ENCODE data around the gene FMO2. TPM values are rescaled to one million over a fixed set of nuclear protein-coding genes. Genes with fewer than 3 reads are reported as not detected.
A peak's percentile ranks its signal among the peaks of the same experiment; 100 is the strongest.
"Not testable (repeated sequence)": the region's sequence is repeated elsewhere in the genome, so short reads cannot be mapped to it uniquely, and the experiment has no call there.

FMO2 gene
- total RNA-seq, 1 donor from 2014 or later = 0.24 TPM

DNA sequence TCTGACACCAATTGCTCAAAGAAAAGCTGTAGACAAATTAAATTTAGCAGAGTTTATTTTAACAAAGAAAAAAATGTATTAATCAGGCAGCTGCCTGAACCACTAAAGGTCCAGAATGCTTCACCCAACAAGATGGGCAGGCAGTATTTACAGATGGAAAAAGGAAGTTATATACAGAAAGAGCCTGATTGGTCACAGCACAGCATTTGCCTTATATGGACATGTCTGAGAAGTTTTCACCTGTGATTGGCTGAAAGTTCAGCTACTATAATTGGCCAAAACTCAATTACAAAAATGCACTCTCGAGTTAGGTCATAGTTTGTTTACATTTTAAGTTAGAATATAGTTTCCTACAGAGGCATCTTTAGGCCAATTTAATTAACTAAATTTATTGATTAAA is 48.1 kb downstream of the FMO2 start:
- H3K36me3 Mint-ChIP-seq (ENCODE audit: unreplicated experiment) = no peaks in the 10 kb centered on the region
- no peak for DNase-seq (ENCODE audit: extremely low spot score, unreplicated experiment)
- TF ChIP-seq CTCF (IDR thresholded peaks at IDR 0.05) = no peak
- H3K9me3 Mint-ChIP-seq (ENCODE audit: unreplicated experiment) = peaks cover 7% of the 10 kb centered on the region
- H3K4me1 Mint-ChIP-seq (ENCODE audit: unreplicated experiment) = peaks cover 5% of the 10 kb centered on the region
- no peak overlapping the region for H3K27ac Mint-ChIP-seq (ENCODE audit: unreplicated experiment)
- peaks cover 5% of the 10 kb centered on the region for H3K27me3 Mint-ChIP-seq (ENCODE audit: unreplicated experiment)
- H3K4me3 Mint-ChIP-seq (ENCODE audit: unreplicated experiment) = no peak overlapping the region

DNA sequence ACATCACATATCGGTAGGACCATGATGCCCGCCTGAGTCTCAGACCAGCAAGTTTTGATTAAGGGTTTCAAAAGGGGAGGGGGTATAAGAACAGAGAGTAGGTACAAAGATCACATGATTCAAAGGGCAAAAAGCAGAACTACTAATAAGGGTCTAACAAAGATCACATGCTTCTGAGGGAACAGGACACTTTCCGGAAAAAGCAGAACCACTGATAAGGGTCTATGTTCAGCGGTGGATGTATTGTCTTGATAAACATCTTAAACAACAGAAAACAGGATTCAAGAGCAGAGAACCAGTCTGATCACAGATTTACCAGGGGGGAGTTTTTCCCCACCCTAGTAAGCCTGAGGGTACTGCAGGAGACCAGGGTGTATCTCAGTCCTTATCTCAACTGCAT is 51.1 kb downstream of the FMO2 start:
- H3K36me3 Mint-ChIP-seq (ENCODE audit: unreplicated experiment); H3K27ac Mint-ChIP-seq (ENCODE audit: unreplicated experiment); H3K4me3 Mint-ChIP-seq (ENCODE audit: unreplicated experiment); DNase-seq (ENCODE audit: extremely low spot score, unreplicated experiment); H3K4me1 Mint-ChIP-seq (ENCODE audit: unreplicated experiment): not testable (repeated sequence)
- Mint-ChIP-seq H3K9me3 (ENCODE audit: unreplicated experiment) (peaks cover 32% of the 10 kb centered on the region), H3K27me3 (ENCODE audit: unreplicated experiment) (peaks cover 18% of the 10 kb centered on the region)

DNA sequence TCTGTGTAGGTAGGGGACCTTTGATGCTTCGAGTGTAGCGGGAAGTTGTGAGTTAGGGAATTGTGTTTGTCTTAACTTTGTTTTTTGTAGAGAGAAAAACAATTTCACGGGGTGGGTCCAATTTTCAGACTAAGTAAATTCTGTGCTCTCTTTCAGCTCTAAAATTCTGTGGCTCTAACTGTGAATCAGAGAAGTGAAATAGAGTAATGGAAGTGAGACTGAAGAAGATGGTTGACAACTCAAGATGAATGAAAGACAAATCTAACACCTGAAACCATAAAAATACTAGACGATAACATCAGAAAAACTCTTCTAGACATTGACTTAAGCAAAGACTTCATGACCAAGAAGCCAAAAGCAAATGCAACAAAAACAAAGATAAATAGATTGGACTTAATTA is 58.8 kb downstream of the FMO2 start:
- H3K4me3 Mint-ChIP-seq (ENCODE audit: unreplicated experiment) = no peak overlapping the region
- peaks cover 22% of the 10 kb centered on the region for H3K9me3 Mint-ChIP-seq (ENCODE audit: unreplicated experiment)
- H3K27me3 Mint-ChIP-seq (ENCODE audit: unreplicated experiment) = peaks cover 53% of the 10 kb centered on the region
- H3K4me1 Mint-ChIP-seq (ENCODE audit: unreplicated experiment) = peaks cover 3% of the 10 kb centered on the region
- no peak for DNase-seq (ENCODE audit: extremely low spot score, unreplicated experiment)
- TF ChIP-seq CTCF (IDR thresholded peaks at IDR 0.05) = no peak
- H3K27ac Mint-ChIP-seq (ENCODE audit: unreplicated experiment) = no peak overlapping the region
- peaks cover 9% of the 10 kb centered on the region for H3K36me3 Mint-ChIP-seq (ENCODE audit: unreplicated experiment)

GRCh38 chr1:171245458-171246064 is 60.5 kb downstream of the FMO2 start:
- TF ChIP-seq CTCF (IDR thresholded peaks at IDR 0.05) = peak; percentile 75
- H3K9me3 Mint-ChIP-seq (ENCODE audit: unreplicated experiment) = peaks cover 6% of the 10 kb centered on the region
- peaks cover 49% of the 10 kb centered on the region for H3K27me3 Mint-ChIP-seq (ENCODE audit: unreplicated experiment)
- H3K36me3 Mint-ChIP-seq (ENCODE audit: unreplicated experiment) = peaks cover 2% of the 10 kb centered on the region
- H3K27ac Mint-ChIP-seq (ENCODE audit: unreplicated experiment) = no peak overlapping the region
- no peak for DNase-seq (ENCODE audit: extremely low spot score, unreplicated experiment)
- no peak overlapping the region for H3K4me3 Mint-ChIP-seq (ENCODE audit: unreplicated experiment)
- peaks cover 6% of the 10 kb centered on the region for H3K4me1 Mint-ChIP-seq (ENCODE audit: unreplicated experiment)

- Mint-ChIP-seq H3K4me1 (ENCODE audit: unreplicated experiment) (peaks cover 20% of the 10 kb centered on the region), H3K4me3 (ENCODE audit: unreplicated experiment) (no peak overlapping the region)
- DNase-seq (ENCODE audit: extremely low spot score, unreplicated experiment) = no peak
Observed at GRCh38 chr1:171247501-171247900, 62.4 kb downstream of the FMO2 start.

More at GRCh38 chr1:171247501-171247900, 62.4 kb downstream of the FMO2 start:
- Mint-ChIP-seq H3K36me3 (ENCODE audit: unreplicated experiment) (peaks cover 2% of the 10 kb centered on the region), H3K27ac (ENCODE audit: unreplicated experiment) (no peak overlapping the region), H3K27me3 (ENCODE audit: unreplicated experiment) (peaks cover 38% of the 10 kb centered on the region), H3K9me3 (ENCODE audit: unreplicated experiment) (no peaks in the 10 kb centered on the region)
- no peak for TF ChIP-seq CTCF (IDR thresholded peaks at IDR 0.05)
